SKM-1 (cell line): ENCODE data around the gene MFSD1.

Source experiments
- DNase-seq: peaks from one replicate; lab custom pipeline; 2025; ENCODE audit not compliant: unreplicated experiment; lab: John Stamatoyannopoulos, UW

The MFSD1 gene

GRCh38 chr3:158864492-158864891, 62.6 kb downstream of the MFSD1 start:
- DNase-seq, result no peak

GRCh38 chr3:158875700-158876099, 73.8 kb downstream of the MFSD1 start:
- DNase-seq, result no peak
